ENCODE measurements around the gene PRF1.

Gene PRF1

DNA sequence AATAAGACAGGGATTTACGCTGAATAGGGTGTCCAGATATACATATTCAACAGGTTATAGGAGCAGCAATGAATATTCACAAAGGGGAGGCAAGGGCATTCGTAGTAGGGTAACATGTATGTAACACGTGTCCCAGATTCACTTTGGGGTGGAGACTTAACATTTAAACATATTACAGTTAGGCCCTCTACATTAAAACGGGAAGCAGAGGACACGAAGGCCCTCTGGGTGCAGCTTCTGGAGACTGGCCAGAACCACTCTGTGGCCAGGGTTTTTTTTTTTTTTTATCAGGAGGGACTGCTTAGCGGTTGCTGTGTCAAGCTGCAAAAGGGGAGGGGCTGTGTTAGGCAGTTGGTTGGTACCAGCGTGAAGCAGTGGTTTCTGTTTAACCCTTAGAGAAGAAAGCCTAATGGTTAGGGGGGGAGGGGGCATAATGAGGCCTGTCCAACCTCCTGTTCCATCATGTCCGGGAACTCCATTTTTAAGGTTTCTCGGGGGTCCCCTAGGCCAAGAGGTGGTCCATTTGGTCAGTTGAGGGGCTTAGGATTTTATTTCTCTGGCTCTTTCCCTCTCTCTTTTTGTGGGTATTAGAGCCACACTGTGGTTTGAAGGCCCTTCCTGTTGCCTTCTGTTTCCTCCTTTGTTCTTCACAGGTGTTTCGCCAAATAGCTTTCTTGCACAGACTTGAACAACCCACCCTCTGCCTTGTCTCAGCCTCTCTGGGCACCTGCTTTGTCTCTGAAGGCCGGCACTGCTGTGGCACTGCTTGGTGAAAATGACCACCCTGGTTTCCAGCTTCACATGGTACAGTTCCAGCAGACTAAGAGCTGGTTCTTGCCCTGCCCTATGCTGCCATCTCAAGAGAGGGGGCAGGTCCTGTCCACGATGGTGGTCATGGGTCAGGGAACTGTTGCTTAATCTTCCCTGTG lies 26.4 kb downstream of the PRF1 start:
- peak; percentile 52 for DNase-seq

DNA sequence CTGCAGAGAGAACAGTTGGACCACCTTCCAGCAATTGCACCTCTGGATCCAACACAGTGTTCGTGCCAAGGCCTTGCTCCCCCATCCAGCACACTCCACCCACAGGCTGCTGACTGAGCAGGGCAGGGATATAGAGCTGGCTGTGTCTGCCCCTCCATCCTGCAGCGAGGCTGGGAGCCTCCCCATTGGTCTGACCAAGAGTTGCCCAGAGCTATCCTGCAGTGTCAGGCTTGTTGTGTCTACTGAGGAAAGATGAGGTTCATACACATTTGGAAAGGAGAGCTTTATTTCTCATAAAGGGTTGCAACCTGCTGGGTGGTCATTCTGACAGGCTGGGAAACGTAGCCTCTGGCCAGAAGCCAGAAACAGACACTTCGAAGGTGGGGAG lies 27.1 kb downstream of the PRF1 start:
- no peak for DNase-seq

DNA sequence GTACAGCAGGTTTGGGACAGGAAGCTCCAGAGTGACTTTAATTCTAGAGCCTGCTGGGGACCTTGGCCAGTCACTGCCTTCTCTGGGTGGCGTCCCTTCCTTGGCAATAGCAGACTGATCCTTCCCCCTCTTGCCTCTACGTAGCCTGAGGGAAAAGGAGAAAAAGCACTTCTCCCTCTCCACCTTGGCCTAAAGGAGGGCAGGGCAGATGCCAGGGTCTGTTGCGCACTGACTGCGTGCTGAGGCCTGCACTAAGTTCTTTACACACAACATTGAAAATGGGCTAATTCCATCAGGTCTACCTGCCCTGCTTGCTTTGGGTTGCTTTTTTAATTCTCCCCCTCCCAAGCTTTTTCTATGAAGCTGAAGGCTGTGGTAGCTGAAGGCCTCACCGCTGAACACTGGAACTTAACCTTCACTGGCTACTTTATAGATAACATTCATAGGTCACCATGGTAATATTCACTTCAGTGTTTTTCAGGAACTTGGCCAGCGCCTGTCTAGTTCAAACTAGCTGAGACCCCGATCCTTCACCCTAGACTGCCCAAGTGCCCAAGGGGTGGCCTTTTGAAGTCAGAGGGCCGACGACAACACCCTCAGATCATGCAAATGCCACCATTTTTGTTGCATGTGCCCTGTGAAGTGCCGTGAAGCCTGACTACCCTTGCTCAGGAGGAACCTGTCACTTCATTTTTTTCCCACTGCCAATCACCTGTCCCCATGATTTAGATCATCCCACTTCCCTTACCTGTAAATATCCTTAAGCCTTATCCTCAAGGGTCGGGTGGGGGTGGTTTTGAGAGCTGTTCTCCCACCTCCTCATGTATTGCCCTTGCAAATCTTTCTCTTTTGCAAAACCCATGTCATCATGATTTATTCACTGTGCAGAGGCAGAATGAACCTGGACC lies 28.7 kb downstream of the PRF1 start:
- no peak for DNase-seq

DNA sequence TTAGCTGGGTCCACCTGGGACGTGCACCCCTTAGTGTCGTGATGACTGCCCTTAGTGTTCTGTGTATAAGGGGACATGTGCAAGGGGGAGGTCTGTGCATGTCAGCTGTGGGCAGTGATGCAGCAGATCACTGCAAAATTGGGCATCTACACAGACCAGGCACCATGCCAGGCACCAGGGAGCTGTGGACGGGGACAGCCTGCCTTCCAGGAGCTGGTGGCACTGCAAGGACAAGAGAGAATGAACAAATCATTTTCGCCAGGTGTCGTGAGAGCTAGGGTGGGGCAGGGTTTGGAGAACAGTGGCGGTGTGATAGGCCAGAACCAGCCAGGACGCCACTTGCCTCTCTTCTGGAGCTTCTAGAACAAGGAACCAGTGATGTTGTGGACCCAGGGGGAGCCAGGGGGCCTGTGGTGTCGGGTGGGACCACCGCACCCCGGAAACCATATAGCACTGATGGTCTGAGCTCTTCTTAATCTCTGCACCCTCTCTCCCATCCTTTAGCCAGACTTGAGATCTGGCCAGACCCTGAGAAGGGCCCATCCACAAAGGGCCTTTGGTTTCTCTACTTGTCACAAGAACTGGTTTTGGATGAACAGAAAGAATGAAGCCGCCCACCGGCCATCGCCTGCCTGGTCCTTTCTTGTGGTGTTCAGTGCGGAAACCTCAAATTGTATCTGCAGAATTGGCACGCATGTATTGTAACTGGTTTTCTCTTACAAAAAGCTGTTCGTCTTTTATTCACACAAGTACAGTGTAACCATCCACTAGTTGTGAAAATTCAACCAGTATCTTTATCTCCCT lies 30.7 kb downstream of the PRF1 start:
- no peak for DNase-seq

DNA sequence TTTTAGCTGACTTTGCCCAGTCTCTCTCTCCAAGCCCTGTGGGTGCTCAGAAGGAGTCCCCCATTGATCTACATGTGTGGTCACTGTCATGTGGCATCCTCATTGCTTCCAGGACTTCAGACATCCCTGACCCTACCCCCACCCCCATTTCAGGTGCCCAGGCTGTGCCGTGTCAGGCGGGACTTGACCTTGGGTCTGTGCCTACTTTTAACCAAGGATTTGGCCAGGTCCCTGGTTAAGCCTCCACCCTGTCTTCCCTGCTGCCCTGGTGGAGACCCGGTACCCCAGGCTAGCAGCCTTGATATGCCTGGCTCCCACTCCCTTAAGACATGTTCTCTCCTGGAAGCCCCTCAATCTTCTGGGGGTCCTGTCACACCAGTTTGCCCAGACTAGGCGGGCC lies 31.3 kb downstream of the PRF1 start:
- DNase-seq = no peak

DNA sequence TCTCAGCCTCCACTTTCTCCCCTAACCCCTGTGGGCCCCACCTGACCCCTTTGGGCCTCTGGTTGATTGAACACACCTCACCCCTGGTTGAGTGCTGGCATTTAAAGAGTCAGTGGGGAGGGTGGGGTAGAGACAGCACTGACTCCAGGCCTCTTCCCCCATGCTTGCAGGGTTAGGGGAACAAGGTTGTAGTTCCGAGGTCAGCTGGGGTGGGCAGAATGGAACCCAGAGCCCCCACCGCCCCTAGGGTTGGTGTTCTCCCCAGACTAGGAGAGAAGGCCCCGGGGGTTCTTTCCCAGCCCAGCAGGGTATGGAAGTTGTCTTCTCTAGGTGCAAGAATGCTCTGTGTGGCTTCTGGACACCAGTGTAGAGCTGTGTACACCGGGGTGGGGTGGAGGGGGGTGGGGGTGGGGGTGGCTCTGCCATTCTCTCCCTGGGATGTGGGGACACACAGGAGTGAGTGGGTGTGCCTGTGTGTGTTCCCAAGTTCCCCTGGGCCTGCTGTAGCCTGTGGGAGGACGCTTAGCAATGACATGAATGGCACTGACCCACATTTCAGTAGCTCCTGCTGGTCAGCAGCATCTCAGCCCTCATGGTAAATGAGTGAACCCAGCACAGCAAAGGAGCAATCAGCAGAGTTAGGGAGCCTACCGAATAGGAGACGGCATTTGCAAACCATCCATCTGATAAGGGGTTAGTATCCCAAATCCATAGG lies 33.6 kb downstream of the PRF1 start:
- no peak for DNase-seq

DNA sequence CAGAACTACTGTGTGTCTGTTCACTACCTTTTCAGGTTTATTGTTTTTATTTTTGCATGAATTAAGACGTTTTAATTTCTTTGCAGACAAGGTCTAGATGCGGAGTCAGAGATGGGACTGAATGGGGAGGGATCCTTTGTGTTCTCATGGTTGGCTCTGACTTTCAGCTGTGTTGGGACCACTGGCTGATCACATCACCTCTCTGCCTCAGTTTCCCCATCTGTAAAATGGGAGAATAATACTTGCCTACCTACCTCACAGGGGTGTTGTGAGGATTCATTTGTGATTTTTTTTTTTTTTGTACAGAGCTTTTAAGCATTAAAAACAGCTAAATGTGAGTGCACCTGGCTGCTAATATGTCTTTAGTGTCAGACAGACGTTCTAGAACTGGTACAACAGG lies 34.4 kb downstream of the PRF1 start:
- DNase-seq = no peak

DNA sequence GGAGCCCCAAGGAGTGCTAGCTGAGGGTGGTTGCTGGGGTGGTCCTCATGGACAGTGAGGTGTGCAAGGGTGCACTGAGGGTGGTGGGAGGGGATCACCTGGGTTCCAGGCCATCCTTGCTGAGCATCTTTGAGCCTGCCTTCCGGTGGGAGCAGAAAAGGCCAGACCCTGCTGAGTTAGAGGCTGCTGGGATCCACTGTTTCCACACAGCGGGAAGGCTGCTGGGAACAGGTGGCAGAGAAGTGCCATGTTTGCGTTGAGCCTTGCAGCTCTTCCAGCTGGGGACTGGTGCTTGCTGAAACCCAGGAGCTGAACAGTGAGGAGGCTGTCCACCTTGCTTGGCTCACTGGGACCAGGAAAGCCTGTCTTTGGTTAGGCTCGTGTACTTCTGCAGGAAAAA lies 34.9 kb downstream of the PRF1 start:
- DNase-seq = no peak

DNA sequence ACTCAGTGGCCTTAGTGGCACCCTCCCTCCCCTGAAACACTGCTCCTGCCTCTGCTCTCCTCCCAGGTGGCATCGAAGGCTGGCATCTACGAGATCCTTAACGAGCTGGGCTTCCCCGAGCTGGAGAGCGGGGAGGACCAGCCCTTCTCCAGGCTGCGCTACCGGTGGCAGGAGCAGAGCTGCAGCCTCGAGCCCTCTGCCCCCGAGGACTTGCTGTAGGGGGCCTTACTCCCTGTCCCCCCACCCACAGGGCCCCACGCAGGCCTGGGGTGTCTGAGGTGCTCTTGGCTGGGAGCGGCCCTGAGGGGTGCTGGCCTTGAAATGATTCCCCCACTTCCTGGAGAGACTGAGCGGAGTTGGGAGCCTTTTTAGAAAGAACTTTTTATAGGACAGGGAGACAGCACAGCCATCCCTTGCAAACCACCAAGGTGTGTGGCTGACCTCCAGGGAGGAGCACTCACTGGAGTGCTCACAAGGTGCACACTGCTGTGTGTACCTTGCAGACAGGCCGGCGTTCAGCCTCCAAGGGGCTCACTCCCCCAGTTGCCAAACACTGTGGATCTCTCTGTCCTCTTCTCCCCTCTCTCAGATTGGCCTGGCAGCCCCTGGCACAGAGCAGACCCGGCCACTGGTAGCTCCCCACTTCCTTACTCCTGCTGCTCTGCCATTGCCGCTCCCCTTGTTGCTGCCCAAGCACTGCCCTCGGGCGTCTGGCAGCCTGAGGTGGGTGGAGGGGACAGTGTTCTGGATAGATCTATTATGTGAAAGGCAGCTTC lies 35.8 kb downstream of the PRF1 start:
- DNase-seq = no peak

DNA sequence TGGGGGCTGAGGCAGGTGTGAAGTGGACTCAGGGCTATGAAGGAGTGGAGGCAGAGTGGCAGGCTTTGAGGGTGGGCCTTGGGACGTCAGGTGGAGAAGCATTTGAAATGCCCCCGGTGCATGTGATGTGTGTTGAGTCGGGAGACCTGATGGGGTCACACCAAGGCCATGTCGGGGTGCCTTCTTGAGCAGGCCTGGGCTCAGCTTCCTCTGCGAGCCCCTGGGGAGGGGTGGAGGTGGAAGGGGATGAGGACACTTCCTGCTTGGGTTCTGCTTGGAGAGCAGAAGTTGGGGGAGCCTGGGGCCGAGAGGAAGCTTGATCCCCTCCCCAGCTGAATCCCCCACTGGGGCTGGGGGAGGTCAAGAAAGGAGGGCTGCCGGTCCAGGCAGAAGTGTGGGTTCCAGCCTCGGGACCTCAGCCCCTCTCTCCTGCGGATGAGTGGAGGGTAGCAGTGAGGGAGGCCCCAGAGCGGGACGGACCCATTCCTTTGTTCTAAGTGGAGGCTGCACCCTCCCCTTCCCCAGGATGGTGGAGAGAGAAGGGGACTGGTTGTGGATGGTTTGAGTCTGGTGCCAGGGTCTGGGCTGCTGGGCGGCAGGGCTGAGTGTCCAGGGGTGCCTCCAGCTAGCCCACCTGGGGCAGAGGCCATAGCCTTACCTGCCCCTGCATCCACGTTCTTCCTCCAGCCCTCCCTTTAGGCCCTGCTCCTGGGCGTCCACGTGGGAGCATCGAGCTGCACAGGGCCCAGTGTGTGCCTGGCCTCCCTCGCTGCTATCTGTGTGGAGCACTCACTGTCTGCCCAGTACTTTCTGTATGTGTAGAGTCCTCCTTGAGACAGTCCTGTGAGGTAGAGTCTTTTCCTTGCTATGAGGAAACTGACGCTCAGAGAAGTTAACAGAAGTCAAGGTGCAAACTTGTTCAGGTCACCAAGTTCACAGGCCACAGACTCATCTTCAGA lies 36.7 kb downstream of the PRF1 start:
- DNase-seq = no peak

DNA sequence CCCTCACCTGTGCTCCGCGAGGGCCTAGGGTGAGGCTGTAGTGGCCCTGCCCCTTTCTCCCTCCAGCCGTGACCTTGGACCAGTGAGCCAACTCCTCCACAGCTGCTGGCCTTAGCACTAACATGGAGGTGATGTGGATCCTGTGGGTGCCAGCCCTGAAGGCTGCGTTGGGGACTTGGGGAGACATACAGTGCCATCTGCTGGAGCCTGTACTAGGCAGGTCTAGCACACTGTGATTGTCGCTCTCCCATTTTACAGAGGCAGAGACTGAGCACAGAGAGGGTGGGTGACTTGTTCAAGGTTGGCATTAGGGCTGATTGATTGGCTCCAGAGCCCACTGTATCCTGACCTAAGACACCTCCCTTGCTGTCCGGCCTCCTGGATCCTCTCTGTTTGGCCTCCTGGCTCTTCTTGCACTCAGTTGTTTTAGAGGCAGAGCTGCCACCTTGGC lies 37.6 kb downstream of the PRF1 start:
- peak; percentile 20 for DNase-seq

DNA sequence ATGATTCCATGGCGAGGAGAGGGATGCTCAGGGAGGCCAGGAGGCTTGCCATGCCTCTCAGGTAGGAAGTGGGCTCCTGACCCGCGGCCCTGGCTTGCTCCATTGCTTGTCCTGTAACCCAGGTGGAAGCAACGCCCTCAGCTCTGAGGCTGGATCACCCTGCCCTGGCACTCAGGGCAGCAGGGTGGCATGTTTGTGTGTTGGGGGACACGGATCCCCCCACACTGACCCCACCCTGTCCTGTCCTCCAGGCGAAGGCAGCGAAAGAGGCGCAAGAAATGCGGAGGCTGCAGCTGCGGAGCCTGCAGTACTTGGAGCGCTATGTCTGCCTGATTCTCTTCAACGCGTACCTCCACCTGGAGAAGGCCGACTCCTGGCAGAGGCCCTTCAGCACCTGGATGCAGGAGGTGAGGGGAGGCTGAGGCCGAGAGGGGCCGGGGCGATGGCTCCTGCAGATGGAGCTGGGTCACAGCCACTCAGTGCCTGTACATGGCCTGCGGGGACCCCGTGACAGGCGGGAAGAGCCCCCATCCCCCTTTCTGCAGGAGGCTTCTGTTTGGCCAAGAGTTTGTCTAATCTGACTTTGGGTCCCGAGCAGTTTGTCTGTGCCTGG lies 38.3 kb downstream of the PRF1 start:
- no peak for DNase-seq

DNA sequence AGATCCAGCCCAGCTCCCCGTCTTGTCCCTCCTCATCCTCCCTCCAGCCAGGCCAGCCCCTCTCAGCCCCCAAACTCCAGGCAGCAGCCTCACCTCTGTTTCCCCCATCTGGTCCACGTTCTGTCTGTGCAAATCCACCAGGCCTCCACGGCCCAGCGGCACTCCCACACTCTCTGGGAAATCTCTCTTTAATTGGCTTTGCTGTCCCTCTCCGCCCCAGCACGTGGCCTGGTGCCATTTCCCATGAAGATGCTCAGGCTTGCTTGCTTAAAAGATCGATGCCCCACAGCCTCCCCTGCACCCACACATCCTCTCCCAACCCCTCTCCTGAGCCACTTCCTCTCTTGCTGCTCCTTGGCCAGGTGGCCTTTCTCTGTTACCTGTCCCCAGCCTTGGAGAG lies 39.3 kb downstream of the PRF1 start:
- no peak for DNase-seq

DNA sequence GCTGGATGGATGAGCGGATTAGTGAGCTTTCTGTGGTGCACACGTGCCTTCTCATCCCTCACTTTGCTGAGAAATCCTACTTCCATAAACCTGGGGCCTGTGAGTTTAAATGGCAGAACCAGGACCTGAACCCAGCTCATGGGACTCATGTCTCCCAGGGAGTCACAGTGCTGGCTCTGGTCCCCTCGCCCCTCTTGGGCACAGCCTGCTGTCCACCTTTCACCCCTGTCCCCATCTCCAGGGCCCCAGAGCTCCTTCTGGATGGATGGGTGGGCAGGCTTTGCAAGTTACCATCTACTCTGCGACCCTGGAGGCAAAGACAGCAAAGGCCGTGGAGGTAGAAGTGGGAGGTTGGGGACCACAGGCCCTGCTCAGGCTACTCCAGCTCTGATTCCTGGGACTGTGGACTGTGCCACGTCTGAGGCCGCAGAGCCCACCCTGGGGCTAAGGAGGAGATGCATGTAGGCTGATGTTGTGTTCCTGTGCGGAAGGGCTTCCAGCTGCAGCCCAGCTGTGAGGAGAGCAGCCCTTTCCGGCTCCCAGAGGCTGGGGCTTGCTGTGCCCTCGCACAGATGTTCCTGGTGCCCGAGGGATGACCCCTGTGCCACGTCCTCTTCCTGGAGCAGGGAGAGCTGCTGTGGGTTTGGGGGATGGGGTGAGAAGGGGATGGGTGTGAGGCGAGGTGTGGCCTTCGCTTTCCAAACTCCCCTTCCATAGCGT lies 40.3 kb downstream of the PRF1 start:
- DNase-seq = no peak

DNA sequence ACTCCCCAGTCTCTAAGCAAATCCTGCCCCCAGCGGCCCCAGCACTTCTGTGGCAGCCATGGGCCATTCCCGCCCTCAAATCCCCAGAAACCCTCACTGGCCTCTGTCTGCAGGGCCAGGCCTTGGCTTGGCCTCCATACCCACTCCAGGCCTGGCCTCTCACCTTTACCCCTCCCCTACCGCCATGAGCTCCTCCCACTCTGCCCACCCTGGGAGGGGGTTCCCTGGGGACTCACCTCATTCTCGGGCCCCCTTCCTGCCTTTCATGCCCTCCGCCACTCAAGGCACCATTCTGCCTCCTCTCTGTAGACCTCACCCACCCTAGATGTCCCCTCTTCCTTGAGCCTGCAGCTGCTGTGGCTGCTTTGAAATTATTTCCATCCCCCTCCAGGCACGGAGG lies 41.0 kb downstream of the PRF1 start:
- DNase-seq = no peak

DNA sequence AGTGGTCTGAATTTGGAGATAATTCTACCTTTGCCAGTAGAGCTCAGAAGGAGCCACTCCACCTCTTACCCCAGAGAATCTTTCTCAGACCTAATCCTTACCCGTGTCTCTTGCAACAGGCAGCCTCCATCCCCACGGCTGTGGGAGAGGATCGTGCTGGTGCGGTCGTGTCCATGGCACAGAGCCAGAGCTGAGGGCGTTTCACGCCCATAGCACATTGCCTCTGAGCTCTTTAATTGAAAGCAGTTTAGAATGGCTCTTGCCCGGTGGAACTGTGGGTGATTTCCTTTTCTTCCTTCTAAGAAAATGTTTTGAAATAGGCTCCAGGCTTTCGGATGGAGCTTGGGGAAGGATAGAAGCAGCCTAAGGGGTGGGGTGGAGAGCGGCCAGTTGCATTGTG lies 41.5 kb downstream of the PRF1 start:
- no peak for DNase-seq

DNA sequence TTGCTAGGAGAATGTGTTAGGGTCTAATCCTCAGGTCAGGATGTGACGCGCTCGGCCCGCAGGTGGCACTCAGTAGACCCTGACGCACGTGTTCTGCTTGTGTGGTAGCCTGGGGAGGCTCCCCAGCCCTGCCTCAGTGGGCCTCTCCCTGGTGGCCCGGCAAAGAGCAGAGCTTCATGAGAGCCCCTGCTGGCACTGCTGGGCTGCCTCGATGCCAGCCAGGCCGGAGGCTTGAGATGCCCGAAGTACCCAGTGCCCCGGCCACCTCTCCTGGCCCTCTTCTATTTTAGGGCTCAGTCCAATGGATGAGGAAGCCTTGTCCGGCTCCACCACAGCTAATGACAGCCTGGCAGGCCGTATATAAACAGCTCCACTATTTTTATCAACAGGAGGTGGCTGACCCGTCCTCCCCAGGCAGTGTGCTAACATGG lies 42.0 kb downstream of the PRF1 start:
- DNase-seq = no peak

DNA sequence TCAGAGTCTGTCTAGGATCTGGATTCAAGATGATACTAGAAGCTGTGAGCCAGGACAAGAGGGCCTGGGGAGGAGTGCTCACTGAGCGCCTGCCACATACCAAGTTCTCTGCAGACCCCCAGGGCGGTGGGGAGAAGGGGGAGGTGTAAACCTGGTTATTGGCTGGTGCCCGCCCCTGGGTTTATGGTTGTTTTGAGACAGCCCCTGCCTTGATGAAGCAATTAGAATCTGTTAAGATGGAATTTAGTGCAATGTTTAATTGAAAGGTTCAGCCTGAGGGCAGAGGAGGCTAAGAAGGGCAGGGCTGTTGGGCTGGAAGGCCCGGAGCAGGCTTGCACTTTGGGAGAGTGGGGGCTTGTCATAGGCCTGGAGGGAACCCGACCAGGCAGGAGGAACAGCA lies 42.7 kb downstream of the PRF1 start:
- DNase-seq = no peak

Data from CD4-positive, alpha-beta T cell treated with Interleukin-12 subunit alpha and Interleukin-12 subunit beta, for 1 hour (primary cell).